Ishikawa (cell line): ENCODE data around the gene PSMD2.

Experiments used
- CEBPB ChIP-seq: IDR thresholded peaks from 2 replicates; pipeline ENCODE4 v1.6.1; 2012
- CREB1 ChIP-seq: IDR thresholded peaks from 2 replicates; pipeline ENCODE4 v1.6.1; 2012; ENCODE audit warnings: low read depth
- NFIC ChIP-seq: IDR thresholded peaks from 2 replicates; pipeline ENCODE4 v1.6.1; 2012
- RAD21 ChIP-seq: IDR thresholded peaks from 2 replicates; pipeline ENCODE4 v1.6.1; 2012; ENCODE audit warnings: low read depth
- REST ChIP-seq: IDR thresholded peaks from 2 replicates; pipeline ENCODE4 v1.6.1; 2012; ENCODE audit warnings: low read depth, mild to moderate bottlenecking
- TAF1 ChIP-seq: IDR thresholded peaks from 2 replicates; pipeline ENCODE4 v1.6.1; 2012; ENCODE audit warnings: low read depth, mild to moderate bottlenecking

- no peak for TF ChIP-seq TAF1
- TF ChIP-seq REST = no peak
- no peak for TF ChIP-seq NFIC
- no peak for TF ChIP-seq RAD21
- no peak for TF ChIP-seq CEBPB
- no peak for TF ChIP-seq CREB1
Measured at GRCh38 chr3:184339001-184339400, 40.0 kb downstream of the PSMD2 start.
